ENCODE measurements around the gene OR13C2.

DNA sequence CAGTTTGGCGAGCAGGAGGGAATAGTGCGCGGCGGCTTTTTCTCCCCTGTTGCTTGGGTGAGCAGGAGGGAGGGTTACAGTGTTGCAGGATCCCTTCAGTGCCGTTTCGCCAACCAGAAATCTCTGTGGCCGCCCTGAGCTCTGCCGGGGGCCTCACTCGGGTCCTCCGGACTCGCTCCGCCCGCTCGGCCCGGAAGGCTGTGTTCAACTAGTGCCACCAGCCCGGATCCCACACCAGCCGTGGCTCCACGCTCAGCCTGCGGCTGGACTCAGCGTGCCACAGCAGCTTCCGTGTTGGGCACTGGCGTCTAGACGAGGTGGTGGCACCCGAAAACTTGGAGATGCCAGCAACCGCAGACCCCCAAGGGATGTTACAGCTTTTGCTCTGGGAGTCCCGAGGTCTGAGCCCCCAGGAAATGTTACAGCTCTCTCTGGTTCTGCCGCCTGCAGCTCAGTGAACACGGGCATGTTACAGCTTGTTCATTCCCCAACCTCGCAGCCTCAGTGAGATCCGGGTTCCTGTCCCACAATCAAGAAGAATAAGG is 28.6 kb upstream of the OR13C2 start:
- TF ChIP-seq, protein P1, sequence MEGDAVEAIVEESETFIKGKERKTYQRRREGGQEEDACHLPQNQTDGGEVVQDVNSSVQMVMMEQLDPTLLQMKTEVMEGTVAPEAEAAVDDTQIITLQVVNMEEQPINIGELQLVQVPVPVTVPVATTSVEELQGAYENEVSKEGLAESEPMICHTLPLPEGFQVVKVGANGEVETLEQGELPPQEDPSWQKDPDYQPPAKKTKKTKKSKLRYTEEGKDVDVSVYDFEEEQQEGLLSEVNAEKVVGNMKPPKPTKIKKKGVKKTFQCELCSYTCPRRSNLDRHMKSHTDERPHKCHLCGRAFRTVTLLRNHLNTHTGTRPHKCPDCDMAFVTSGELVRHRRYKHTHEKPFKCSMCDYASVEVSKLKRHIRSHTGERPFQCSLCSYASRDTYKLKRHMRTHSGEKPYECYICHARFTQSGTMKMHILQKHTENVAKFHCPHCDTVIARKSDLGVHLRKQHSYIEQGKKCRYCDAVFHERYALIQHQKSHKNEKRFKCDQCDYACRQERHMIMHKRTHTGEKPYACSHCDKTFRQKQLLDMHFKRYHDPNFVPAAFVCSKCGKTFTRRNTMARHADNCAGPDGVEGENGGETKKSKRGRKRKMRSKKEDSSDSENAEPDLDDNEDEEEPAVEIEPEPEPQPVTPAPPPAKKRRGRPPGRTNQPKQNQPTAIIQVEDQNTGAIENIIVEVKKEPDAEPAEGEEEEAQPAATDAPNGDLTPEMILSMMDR (IDR thresholded peaks at IDR 0.05 in 4 of 5, conservative IDR thresholded peaks at IDR 0.05 in 1 of 5), result no peak
- no peak for TF ChIP-seq POLR2A (IDR thresholded peaks at IDR 0.05)

Measured in gastrocnemius medialis (tissue), 4 donors.